Measurements from ENCODE around the gene RYR1.

DNA sequence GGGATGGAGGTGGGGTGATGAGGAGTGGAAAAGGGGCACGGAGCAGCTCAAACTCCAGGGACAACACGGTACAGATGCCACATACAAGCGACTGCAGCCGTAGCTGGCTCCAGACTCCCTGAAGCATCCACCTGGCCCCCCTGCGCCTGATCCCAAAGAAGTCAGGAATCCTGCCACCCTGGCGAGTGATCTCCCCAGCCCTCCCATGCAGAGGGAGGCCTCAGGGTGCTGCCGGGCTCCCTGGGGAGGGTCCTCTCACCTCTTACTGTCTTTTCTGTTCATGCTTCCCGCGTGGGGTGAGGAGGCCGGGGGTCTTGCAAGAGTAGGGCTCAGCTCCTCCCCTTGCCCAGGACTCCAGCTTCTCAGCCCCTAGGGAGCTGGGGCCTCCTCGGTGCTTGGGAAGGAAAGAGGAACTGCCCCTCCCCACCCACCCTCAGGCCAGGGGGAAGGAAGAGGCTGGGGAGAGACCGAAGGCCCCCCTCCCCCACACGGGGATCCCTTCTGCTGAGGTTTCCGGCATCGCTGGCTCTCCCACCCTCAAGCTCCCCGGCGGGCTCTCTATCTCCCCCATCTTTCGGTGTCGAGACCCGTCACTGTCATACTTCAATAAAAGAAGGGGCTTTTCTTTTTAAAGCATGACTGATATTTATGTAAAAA lies 7.6 kb upstream of the RYR1 start, which contains the start of gene RASGRP4:
- TF ChIP-seq, protein P1, sequence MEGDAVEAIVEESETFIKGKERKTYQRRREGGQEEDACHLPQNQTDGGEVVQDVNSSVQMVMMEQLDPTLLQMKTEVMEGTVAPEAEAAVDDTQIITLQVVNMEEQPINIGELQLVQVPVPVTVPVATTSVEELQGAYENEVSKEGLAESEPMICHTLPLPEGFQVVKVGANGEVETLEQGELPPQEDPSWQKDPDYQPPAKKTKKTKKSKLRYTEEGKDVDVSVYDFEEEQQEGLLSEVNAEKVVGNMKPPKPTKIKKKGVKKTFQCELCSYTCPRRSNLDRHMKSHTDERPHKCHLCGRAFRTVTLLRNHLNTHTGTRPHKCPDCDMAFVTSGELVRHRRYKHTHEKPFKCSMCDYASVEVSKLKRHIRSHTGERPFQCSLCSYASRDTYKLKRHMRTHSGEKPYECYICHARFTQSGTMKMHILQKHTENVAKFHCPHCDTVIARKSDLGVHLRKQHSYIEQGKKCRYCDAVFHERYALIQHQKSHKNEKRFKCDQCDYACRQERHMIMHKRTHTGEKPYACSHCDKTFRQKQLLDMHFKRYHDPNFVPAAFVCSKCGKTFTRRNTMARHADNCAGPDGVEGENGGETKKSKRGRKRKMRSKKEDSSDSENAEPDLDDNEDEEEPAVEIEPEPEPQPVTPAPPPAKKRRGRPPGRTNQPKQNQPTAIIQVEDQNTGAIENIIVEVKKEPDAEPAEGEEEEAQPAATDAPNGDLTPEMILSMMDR (IDR thresholded peaks at IDR 0.05; ENCODE audit: low read depth, low read length) = peak; percentile 28; the same call in 1 of the 2 replicates
- TF ChIP-seq EZH2phosphoT487 (IDR thresholded peaks at IDR 0.05; ENCODE audit: low read depth) = no peak

Data from OCI-LY3 (cell line).